ENCODE measurements around the gene METTL27.

DNA sequence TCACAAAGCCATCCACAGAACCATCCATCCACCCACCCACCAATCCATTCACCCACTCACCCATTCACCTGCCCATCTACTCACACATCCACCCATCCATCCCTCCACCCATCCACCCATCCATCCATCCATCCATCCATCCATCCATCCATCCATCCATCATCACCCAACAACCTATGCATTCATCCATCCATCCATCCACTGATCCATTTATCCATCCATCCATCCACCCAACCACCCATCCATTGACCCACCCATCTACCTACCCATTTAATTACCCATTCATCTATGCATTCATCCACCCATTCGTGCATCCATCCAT is 24.1 kb upstream of the METTL27 start:
- TF ChIP-seq CTCF (tag by site-specific recombination; IDR thresholded peaks at IDR 0.05) (no peak), ZNF76 (tag by site-specific recombination; IDR thresholded peaks at IDR 0.05; ENCODE audit: borderline replicate concordance, low read depth) (no peak), TCF7L2 (IDR thresholded peaks at IDR 0.05; ENCODE audit: borderline replicate concordance, low read depth, low read length) (no peak)
